Smooth muscle cell (in vitro differentiated cells): Measurements from ENCODE around the gene LILRB2. TPM values are rescaled to one million over a fixed set of nuclear protein-coding genes. Genes with fewer than 3 reads are reported as not detected.
"Not testable (repeated sequence)": the region's sequence is repeated elsewhere in the genome, so short reads cannot be mapped to it uniquely, and the experiment has no call there.

Experiments used
- DNase-seq: peaks from one replicate; lab custom pipeline; 2025; ENCODE audit not compliant: unreplicated experiment; lab: John Stamatoyannopoulos, UW
- H2AFZ ChIP-seq: fragments of 200-600 bp; sonication (generic); 2 replicates; pipeline ENCODE4 v1.6.0; 2016; ENCODE audit warnings: antibody characterized with exemption, low read depth, mild to moderate bottlenecking
- H3F3A ChIP-seq: fragments of 200-600 bp; sonication (generic); 2 replicates; pipeline ENCODE4 v1.6.0; 2017; ENCODE audit warnings: antibody characterized with exemption, low read depth
- H3K27ac ChIP-seq: fragments of 200-600 bp; sonication (generic); 2 replicates; pipeline ENCODE4 v1.5.1; 2016; ENCODE audit warnings: low read depth, mild to moderate bottlenecking
- H3K27me3 ChIP-seq: fragments of 200-600 bp; sonication (generic); 2 replicates; pipeline ENCODE4 v1.6.1; 2016; ENCODE audit warnings: low read depth, mild to moderate bottlenecking
- H3K36me3 ChIP-seq: fragments of 200-600 bp; sonication (generic); 2 replicates; pipeline ENCODE4 v1.5.1; 2016; ENCODE audit warnings: low read depth
- H3K4me1 ChIP-seq: fragments of 200-600 bp; sonication (generic); 2 replicates; pipeline ENCODE4 v1.5.1; 2016; ENCODE audit warnings: low read depth
- H3K4me2 ChIP-seq: fragments of 200-600 bp; sonication (generic); 2 replicates; pipeline ENCODE4 v1.6.0; 2016; ENCODE audit warnings: mild to moderate bottlenecking
- H3K4me3 ChIP-seq: fragments of 200-600 bp; sonication (generic); 2 replicates; pipeline ENCODE4 v1.5.1; 2016; ENCODE audit warnings: mild to moderate bottlenecking
- H3K79me2 ChIP-seq: fragments of 200-600 bp; sonication (generic); 2 replicates; pipeline ENCODE4 v1.6.0; 2016; ENCODE audit warnings: low read depth, mild to moderate bottlenecking
- H3K9ac ChIP-seq: fragments of 200-600 bp; sonication (generic); 2 replicates; pipeline ENCODE4 v1.6.0; 2016; ENCODE audit warnings: low read depth
- H3K9me3 ChIP-seq: fragments of 200-600 bp; sonication (generic); replicated peaks from 2 replicates; pipeline ENCODE4 v1.5.1; 2016; ENCODE audit warnings: low read depth
- H4K20me1 ChIP-seq: fragments of 200-600 bp; sonication (generic); 2 replicates; pipeline ENCODE4 v1.6.0; 2016; ENCODE audit warnings: low read depth
- WGBS: methylation state at CpG from one replicate; pipeline ENCODE4 v1.1.7; 2016; ENCODE audit warnings: low lambda C conversion rate; 5-methylcytosine and 5-hydroxymethylcytosine counted together
- polyA plus RNA-seq: library from polyadenylated mRNA; unstranded; fragments of >200 nt; fragmentation: Nextera tagmentation; extraction: Ambion mirVana; gene quantifications from 2 replicates; pipeline ENCODE4 v1.2.1, GENCODE V29; 2016
- total RNA-seq: library from RNA; depleted of rRNA; stranded (reverse); fragments of >200 nt; gene quantifications from 2 replicates; pipeline ENCODE4 v1.2.3, GENCODE V29; 2014
- TF ChIP-seq, protein P1 (sequence below): fragments of 200-600 bp; sonication (generic); IDR thresholded peaks from 2 replicates; pipeline ENCODE4 v1.5.1; 2017; ENCODE audit warnings: borderline replicate concordance, mild to moderate bottlenecking, antibody characterized with exemption; ENCODE audit not compliant: insufficient read depth, poor library complexity, severe bottlenecking

Gene LILRB2
- total and polyA plus RNA-seq, 2 experiments from 2014 or later = not detected

DNA sequence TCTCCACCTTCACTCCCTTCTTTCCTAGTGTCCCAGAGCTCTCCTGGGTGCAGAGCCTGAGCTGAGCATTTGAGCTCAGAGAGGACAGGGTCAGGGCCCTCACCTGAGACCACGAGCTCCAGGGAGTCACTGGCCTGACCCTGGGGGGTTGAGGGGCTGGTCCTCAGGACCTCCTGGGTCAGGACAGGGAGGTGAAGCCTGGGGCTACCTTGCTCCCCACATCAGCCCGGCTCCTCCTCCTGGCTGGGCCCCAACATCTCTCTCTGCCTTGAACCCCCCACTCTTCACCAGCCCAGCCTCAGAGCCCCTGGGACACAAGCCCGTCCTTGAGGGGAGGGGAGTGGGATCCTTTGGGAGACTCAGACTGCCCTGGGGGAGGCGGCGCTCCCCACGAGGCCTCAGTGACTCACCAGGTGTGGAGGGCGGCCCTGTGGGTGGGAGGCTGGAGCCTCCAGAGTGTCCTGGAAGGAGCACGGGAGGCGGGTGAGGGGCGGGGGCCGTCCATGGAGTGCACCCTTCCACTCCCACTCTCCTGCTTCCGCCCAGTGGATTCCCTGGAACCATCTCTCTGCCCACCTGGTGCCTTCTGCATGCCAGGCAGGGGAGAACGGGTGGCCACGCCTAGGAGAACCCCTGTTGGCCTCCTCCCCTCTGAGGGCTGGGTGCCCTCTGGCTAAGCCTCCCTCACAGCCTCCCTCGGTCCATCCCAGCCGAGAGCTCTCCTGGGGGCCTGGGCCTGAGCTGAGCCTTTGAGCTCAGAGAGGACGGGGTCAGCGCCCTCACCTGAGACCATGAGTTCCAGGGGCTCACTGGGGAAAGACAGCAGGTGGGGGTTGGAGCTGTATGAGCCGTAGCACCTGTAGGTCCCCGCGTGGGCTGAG, 41.2 kb downstream of the LILRB2 start:
- not testable (repeated sequence) for H3K4me3 ChIP-seq, H2AFZ ChIP-seq, H3K79me2 ChIP-seq, H3K36me3 ChIP-seq, DNase-seq, H3F3A ChIP-seq, H3K4me1 ChIP-seq, H3K9me3 ChIP-seq, H3K9ac ChIP-seq, H3K4me2 ChIP-seq, H4K20me1 ChIP-seq, H3K27ac ChIP-seq
- peaks cover 22% of the 10 kb centered on the region for H3K27me3 ChIP-seq
- 87% methylated on average over 13 of the region's 21 CpGs for WGBS

GRCh38 chr19:54233941-54234340, 47.0 kb downstream of the LILRB2 start:
- Histone ChIP-seq H3K4me3 (no peak overlapping the region), H3K79me2 (no peaks in the 10 kb centered on the region), H3F3A (no peaks in the 10 kb centered on the region), H4K20me1 (no peaks in the 10 kb centered on the region), H3K4me1 (no peaks in the 10 kb centered on the region), H3K4me2 (no peak overlapping the region), H3K36me3 (no peaks in the 10 kb centered on the region), H3K27me3 (peaks cover 29% of the 10 kb centered on the region), H3K9ac (no peak overlapping the region), H3K27ac (no peak overlapping the region), H3K9me3 (no peaks in the 10 kb centered on the region), H2AFZ (no peak overlapping the region)
- whole genome bisulfite sequencing = 52% methylated on average over 5 of the region's 5 CpGs
- DNase-seq = no peak
- TF ChIP-seq, protein P1, sequence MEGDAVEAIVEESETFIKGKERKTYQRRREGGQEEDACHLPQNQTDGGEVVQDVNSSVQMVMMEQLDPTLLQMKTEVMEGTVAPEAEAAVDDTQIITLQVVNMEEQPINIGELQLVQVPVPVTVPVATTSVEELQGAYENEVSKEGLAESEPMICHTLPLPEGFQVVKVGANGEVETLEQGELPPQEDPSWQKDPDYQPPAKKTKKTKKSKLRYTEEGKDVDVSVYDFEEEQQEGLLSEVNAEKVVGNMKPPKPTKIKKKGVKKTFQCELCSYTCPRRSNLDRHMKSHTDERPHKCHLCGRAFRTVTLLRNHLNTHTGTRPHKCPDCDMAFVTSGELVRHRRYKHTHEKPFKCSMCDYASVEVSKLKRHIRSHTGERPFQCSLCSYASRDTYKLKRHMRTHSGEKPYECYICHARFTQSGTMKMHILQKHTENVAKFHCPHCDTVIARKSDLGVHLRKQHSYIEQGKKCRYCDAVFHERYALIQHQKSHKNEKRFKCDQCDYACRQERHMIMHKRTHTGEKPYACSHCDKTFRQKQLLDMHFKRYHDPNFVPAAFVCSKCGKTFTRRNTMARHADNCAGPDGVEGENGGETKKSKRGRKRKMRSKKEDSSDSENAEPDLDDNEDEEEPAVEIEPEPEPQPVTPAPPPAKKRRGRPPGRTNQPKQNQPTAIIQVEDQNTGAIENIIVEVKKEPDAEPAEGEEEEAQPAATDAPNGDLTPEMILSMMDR = no peak

- no peaks in the 10 kb centered on the region for H3K36me3 ChIP-seq
- 24% methylated on average over 21 of the region's 21 CpGs for WGBS
- no peaks in the 10 kb centered on the region for H3K79me2 ChIP-seq
- H4K20me1 ChIP-seq = no peaks in the 10 kb centered on the region
- no peak overlapping the region for H3K4me2 ChIP-seq
- TF ChIP-seq, protein P1 = peak; percentile 90
- no peak overlapping the region for H3K4me3 ChIP-seq
- no peaks in the 10 kb centered on the region for H3K4me1 ChIP-seq
- H3K27me3 ChIP-seq = peaks cover 13% of the 10 kb centered on the region
- DNase-seq = peak; percentile 78
- no peaks in the 10 kb centered on the region for H3K9me3 ChIP-seq
- no peaks in the 10 kb centered on the region for H3F3A ChIP-seq
- H3K9ac ChIP-seq = no peak overlapping the region
- H2AFZ ChIP-seq = no peak overlapping the region
- H3K27ac ChIP-seq = no peak overlapping the region
These were observed 49.6 kb downstream of the LILRB2 start for GRCh38 chr19:54231077-54231931.

- Histone ChIP-seq H3K27ac (no peak overlapping the region), H2AFZ (no peak overlapping the region), H3K4me3 (no peak overlapping the region), H3K9ac (no peak overlapping the region), H3K4me1 (no peaks in the 10 kb centered on the region), H3F3A (no peaks in the 10 kb centered on the region), H3K27me3 (peaks cover 7% of the 10 kb centered on the region), H3K79me2 (no peaks in the 10 kb centered on the region), H3K4me2 (no peak overlapping the region), H3K36me3 (no peaks in the 10 kb centered on the region), H4K20me1 (no peaks in the 10 kb centered on the region), H3K9me3 (no peaks in the 10 kb centered on the region)
- no peak for DNase-seq
- TF ChIP-seq, protein P1 = no peak
- 92% methylated on average over 7 of the region's 7 CpGs for WGBS
These were observed 50.9 kb downstream of the LILRB2 start for GRCh38 chr19:54230031-54230430.
